ENCODE results near the gene CCNB1IP1. TPM values are rescaled to one million over a fixed set of nuclear protein-coding genes. Genes with fewer than 3 reads are reported as not detected.
A peak's percentile ranks its signal among the peaks of the same experiment; 100 is the strongest.

CCNB1IP1 gene
- total RNA-seq, 6 donors from 2014 or later = 27.1 to 50.5 (median 44.7) TPM

GRCh38 chr14:20347747-20348146 lies 14.7 kb upstream of the CCNB1IP1 start:
- 93 to 98% methylated on average over 3 of the region's 3 CpGs for WGBS, 2 donors
- DNase-seq (no peak), ATAC-seq (ENCODE audit: low FRiP score in 2 of 2) (no peak)
- Histone ChIP-seq H3K27ac (no peak overlapping the region), H3K4me1 (peaks cover 4 to 12% (median 7%) of the 10 kb centered on the region in 4 donors), H3K27me3 (no peaks in the 10 kb centered on the region), H3K9me3 (no peaks in the 10 kb centered on the region), H3K4me3 (no peak overlapping the region), H3K36me3 (peaks cover 10 to 63% (median 28%) of the 10 kb centered on the region in 4 donors)
- no peak for TF ChIP-seq CTCF (IDR thresholded peaks at IDR 0.05)

- ATAC-seq (ENCODE audit: low FRiP score in 2 of 2) (no peak), DNase-seq (no peak)
- TF ChIP-seq POLR2AphosphoS5 (IDR thresholded peaks at IDR 0.05) = no peak
- TF ChIP-seq EP300 (IDR thresholded peaks at IDR 0.05) = no peak
- TF ChIP-seq CTCF (IDR thresholded peaks at IDR 0.05) = no peak
- TF ChIP-seq POLR2A (IDR thresholded peaks at IDR 0.05) = no peak
- peaks cover 0 to 53% (median 19%) of the 10 kb centered on the region in 4 donors for H3K36me3 ChIP-seq
- peaks cover 6 to 16% (median 8%) of the 10 kb centered on the region in 4 donors for H3K4me1 ChIP-seq
- no peaks in the 10 kb centered on the region for H3K27me3 ChIP-seq
- WGBS, 2 donors = 90 to 94% methylated on average over 1 of the region's 1 CpG
- H3K4me3 ChIP-seq = no peak overlapping the region
- H3K9me3 ChIP-seq = no peaks in the 10 kb centered on the region
- no peak overlapping the region for H3K27ac ChIP-seq
These were observed 13.6 kb upstream of the CCNB1IP1 start for GRCh38 chr14:20346713-20347112.

- Histone ChIP-seq H3K27me3 (no peaks in the 10 kb centered on the region), H3K27ac (no peak overlapping the region), H3K36me3 (peaks cover 0 to 39% (median 13%) of the 10 kb centered on the region in 4 donors), H3K4me1 (peaks cover 6 to 18% (median 8%) of the 10 kb centered on the region in 4 donors), H3K9me3 (no peaks in the 10 kb centered on the region), H3K4me3 (no peak overlapping the region)
- 91 to 100% methylated on average over 1 of the region's 1 CpG for WGBS, 2 donors
- TF ChIP-seq EP300 (IDR thresholded peaks at IDR 0.05) (no peak), CTCF (IDR thresholded peaks at IDR 0.05) (no peak), POLR2AphosphoS5 (IDR thresholded peaks at IDR 0.05) (no peak), POLR2A (IDR thresholded peaks at IDR 0.05) (no peak)
- ATAC-seq (ENCODE audit: low FRiP score in 2 of 2) (no peak), DNase-seq (no peak)
These were observed 12.3 kb upstream of the CCNB1IP1 start for GRCh38 chr14:20345366-20345765.

GRCh38 chr14:20343862-20344220 lies 10.8 kb upstream of the CCNB1IP1 start:
- H3K9me3 ChIP-seq = no peaks in the 10 kb centered on the region
- no peaks in the 10 kb centered on the region for H3K27me3 ChIP-seq
- no peak for TF ChIP-seq EP300 (IDR thresholded peaks at IDR 0.05)
- TF ChIP-seq POLR2A (IDR thresholded peaks at IDR 0.05) = no peak
- no peak for TF ChIP-seq POLR2AphosphoS5 (IDR thresholded peaks at IDR 0.05)
- no peak for TF ChIP-seq CTCF (IDR thresholded peaks at IDR 0.05)
- ATAC-seq (ENCODE audit: low FRiP score in 2 of 2) (no peak), DNase-seq (no peak)
- WGBS, 2 donors = 1% methylated on average over 3 of the region's 3 CpGs
- H3K4me3 ChIP-seq = peak overlapping the region; percentile 24 to 74 (median 66)
- peaks cover 0 to 24% (median 7%) of the 10 kb centered on the region in 4 donors for H3K36me3 ChIP-seq
- peaks cover 6 to 18% (median 8%) of the 10 kb centered on the region in 4 donors for H3K4me1 ChIP-seq
- peak overlapping the region; percentile 86 to 92 (median 88) for H3K27ac ChIP-seq

GRCh38 chr14:20343092-20343861 lies 10.2 kb upstream of the CCNB1IP1 start, which contains the start of gene PARP2:
Gene PARP2 (plus strand): TSS chr14:20343635. CDS start chr14:20343642, 7 bp downstream.
- WGBS, 2 donors = 1% methylated on average over 30 to 50 of the region's 50 CpGs
- ATAC-seq (ENCODE audit: low FRiP score in 2 of 2) (peak; percentile 97 to 99), DNase-seq (peak; percentile 96 to 98)
- peaks cover 6 to 18% (median 8%) of the 10 kb centered on the region in 4 donors for H3K4me1 ChIP-seq
- H3K27ac ChIP-seq = peak within 1 kb of the TSS; percentile 86 to 92 (median 88)
- H3K9me3 ChIP-seq = no peaks in the 10 kb centered on the region
- H3K36me3 ChIP-seq = peaks cover 0 to 21% (median 5%) of the 10 kb centered on the region in 4 donors
- H3K4me3 ChIP-seq = peak within 1 kb of the TSS; percentile 50 to 74 (median 66)
- TF ChIP-seq CTCF (IDR thresholded peaks at IDR 0.05) = peak in 1 of 6 experiments; percentile 23
- peak; percentile 78 to 91 (median 88) for TF ChIP-seq POLR2A (IDR thresholded peaks at IDR 0.05)
- TF ChIP-seq EP300 (IDR thresholded peaks at IDR 0.05) = peak in 1 of 4 donors; percentile 82
- peak; percentile 96 to 99 for TF ChIP-seq POLR2AphosphoS5 (IDR thresholded peaks at IDR 0.05)
- H3K27me3 ChIP-seq = no peaks in the 10 kb centered on the region
